ENCODE data around the gene CNTFR.

DNA sequence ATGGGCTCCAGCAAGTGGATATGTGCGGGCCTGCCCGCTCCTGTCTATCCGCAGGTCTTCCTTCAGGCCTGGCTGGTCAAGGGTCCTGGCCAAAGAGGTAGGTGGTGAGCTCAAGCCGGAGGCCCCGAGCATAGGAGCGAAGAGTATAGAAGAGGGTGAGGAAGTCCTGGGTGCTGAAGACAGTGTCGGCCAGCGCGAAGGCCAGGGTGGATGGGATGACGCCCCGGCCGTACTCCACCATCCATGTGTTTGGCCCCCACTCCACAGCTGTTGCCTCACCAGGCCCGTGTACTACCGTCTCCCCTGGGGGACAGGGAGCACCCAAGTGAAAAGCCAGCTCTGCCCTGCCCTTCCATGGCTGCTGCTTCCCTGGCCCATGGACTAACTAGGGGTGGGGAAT lies 46.0 kb upstream of the CNTFR start:
- TF ChIP-seq, protein P1, sequence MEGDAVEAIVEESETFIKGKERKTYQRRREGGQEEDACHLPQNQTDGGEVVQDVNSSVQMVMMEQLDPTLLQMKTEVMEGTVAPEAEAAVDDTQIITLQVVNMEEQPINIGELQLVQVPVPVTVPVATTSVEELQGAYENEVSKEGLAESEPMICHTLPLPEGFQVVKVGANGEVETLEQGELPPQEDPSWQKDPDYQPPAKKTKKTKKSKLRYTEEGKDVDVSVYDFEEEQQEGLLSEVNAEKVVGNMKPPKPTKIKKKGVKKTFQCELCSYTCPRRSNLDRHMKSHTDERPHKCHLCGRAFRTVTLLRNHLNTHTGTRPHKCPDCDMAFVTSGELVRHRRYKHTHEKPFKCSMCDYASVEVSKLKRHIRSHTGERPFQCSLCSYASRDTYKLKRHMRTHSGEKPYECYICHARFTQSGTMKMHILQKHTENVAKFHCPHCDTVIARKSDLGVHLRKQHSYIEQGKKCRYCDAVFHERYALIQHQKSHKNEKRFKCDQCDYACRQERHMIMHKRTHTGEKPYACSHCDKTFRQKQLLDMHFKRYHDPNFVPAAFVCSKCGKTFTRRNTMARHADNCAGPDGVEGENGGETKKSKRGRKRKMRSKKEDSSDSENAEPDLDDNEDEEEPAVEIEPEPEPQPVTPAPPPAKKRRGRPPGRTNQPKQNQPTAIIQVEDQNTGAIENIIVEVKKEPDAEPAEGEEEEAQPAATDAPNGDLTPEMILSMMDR (IDR thresholded peaks at IDR 0.05), result no peak
- TF ChIP-seq POLR2A (IDR thresholded peaks at IDR 0.05), result no peak
